ENCODE results near the gene SAFB. TPM values are rescaled to one million over a fixed set of nuclear protein-coding genes. Genes with fewer than 3 reads are reported as not detected.

SAFB gene
- total RNA-seq, 1 donor from 2014 or later: 127 TPM

DNA sequence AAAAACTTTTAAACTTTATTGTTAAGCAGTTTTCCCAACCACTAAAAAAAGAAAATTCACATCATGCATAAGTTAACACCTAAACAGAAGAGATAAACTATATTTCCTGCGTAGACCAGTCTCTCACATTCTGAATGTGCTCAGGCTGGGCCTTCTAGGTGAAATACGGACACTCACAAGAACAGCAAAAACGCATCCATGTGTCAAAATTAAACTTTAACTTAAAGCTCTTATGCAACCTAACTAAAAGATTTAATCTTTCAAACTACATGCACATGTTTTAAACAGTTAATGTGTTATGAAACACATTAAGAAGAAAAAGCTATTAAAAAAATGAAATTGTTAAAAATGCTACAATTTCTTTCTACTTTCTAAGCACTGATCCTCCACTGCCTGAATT is 2.9 kb upstream of the SAFB start:
- H3K27ac Mint-ChIP-seq: peak overlapping the region; percentile 100
- peaks cover 21% of the 10 kb centered on the region for H3K4me1 Mint-ChIP-seq (ENCODE audit: unreplicated experiment)
- peaks cover 20% of the 10 kb centered on the region for H3K36me3 Mint-ChIP-seq
- DNase-seq (ENCODE audit: extremely low spot score, unreplicated experiment): no peak
- no peaks in the 10 kb centered on the region for H3K9me3 Mint-ChIP-seq
- peak overlapping the region; percentile 100 for H3K4me3 Mint-ChIP-seq
- no peaks in the 10 kb centered on the region for H3K27me3 Mint-ChIP-seq
- TF ChIP-seq, protein P1, sequence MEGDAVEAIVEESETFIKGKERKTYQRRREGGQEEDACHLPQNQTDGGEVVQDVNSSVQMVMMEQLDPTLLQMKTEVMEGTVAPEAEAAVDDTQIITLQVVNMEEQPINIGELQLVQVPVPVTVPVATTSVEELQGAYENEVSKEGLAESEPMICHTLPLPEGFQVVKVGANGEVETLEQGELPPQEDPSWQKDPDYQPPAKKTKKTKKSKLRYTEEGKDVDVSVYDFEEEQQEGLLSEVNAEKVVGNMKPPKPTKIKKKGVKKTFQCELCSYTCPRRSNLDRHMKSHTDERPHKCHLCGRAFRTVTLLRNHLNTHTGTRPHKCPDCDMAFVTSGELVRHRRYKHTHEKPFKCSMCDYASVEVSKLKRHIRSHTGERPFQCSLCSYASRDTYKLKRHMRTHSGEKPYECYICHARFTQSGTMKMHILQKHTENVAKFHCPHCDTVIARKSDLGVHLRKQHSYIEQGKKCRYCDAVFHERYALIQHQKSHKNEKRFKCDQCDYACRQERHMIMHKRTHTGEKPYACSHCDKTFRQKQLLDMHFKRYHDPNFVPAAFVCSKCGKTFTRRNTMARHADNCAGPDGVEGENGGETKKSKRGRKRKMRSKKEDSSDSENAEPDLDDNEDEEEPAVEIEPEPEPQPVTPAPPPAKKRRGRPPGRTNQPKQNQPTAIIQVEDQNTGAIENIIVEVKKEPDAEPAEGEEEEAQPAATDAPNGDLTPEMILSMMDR (conservative IDR thresholded peaks at IDR 0.05): no peak

DNA sequence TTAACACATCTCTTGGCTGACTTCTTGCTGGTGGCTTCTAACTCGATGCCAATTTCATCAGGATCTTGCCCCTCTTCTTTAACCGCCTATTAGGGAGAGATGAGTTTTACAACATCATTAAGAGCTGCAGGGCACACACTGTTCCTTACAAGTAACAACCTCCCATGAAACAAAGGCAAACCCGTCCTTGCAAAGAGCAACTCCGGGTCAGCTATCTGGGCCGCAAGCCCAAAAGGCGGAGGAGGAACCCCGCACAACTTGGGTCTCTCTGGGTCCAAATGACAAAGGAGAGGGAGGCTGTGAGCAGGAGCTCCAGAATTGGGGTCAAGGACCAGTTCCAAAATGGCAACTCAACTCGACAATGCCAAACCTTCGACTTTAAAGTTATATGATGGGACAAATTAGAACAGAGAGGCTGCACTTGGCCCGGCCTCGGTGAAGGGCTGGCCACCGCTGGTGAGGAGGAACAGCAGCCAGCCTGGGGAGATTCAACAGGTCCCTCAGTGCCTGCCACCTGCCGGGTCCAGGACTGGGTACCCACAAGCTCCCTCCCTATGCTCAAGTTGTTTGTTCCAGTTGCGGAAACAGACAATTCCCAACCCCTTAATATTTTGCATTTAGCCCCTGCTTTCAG is 1.5 kb upstream of the SAFB start:
- Mint-ChIP-seq H3K27ac (peak overlapping the region; percentile 100), H3K27me3 (no peaks in the 10 kb centered on the region), H3K9me3 (no peaks in the 10 kb centered on the region), H3K4me3 (peak overlapping the region; percentile 100), H3K4me1 (ENCODE audit: unreplicated experiment) (peaks cover 35% of the 10 kb centered on the region), H3K36me3 (peaks cover 25% of the 10 kb centered on the region)
- TF ChIP-seq, protein P1 (conservative IDR thresholded peaks at IDR 0.05): no peak
- DNase-seq (ENCODE audit: extremely low spot score, unreplicated experiment): no peak

DNA sequence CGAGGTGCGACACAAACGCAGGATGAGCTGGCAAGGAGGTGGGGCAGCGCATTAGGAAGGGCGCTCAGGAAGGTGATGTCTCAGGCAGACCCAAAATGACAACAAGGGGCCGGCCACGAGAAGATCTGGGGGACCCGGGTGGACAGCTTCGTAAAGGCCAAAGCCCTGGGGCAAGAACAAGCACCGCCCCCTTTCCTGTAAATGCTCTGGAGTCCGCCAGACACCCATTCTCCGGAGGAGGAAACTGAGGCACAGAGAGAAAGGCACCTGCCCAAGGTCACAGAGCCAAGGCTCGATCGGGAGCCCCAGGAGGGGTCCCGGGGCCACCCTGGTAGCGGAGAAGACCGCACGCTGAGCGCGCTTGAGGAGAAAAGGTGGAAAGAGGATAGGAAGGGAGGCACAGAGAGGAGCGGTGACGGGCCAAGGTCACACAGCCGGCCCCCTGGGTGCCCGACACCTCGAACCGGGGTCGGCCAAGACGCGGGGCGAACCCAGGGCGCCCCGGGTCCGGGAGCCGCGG is 878 bp upstream of the SAFB start:
- DNase-seq (ENCODE audit: extremely low spot score, unreplicated experiment): no peak
- peak overlapping the region; percentile 100 for H3K27ac Mint-ChIP-seq
- H3K4me3 Mint-ChIP-seq: peak overlapping the region; percentile 100
- H3K36me3 Mint-ChIP-seq: peaks cover 28% of the 10 kb centered on the region
- TF ChIP-seq, protein P1 (conservative IDR thresholded peaks at IDR 0.05): no peak
- no peaks in the 10 kb centered on the region for H3K27me3 Mint-ChIP-seq
- H3K4me1 Mint-ChIP-seq (ENCODE audit: unreplicated experiment): peaks cover 38% of the 10 kb centered on the region
- no peaks in the 10 kb centered on the region for H3K9me3 Mint-ChIP-seq

DNA sequence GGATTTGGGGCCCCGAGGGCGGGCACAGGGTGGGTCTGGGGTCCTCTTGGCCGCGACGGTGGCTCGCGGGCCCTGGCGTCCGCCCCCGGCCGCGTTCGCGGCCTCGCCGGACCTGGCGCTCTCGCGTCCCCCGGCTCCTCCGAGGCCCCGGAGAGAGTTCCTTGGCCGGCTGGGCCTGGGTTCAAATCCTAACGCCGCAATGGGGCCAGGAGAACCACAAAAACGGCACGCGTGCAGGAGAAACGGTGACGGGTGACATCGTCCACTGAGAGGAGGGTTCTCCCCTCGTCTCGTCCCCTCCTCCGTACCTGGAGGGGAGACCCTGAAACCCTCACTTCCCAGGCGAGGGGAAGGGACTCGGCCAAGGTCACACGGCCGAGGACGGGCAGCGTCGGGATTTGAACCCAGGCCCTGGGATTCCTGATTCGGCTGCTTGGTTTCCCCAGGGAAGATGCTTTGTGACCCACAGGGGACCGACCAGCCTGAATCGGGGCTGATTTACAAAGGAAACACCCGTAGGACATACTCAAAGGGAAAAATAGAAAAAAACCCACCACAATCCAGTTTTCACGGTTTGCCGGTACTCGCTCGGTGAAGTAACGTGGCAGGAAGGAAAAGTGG is 624 bp downstream of the SAFB start:
- H3K4me3 Mint-ChIP-seq: peak overlapping the region; percentile 100
- no peaks in the 10 kb centered on the region for H3K27me3 Mint-ChIP-seq
- no peaks in the 10 kb centered on the region for H3K9me3 Mint-ChIP-seq
- TF ChIP-seq, protein P1 (conservative IDR thresholded peaks at IDR 0.05): no peak
- DNase-seq (ENCODE audit: extremely low spot score, unreplicated experiment): no peak
- peaks cover 33% of the 10 kb centered on the region for H3K36me3 Mint-ChIP-seq
- peaks cover 44% of the 10 kb centered on the region for H3K4me1 Mint-ChIP-seq (ENCODE audit: unreplicated experiment)
- H3K27ac Mint-ChIP-seq: peak overlapping the region; percentile 100

DNA sequence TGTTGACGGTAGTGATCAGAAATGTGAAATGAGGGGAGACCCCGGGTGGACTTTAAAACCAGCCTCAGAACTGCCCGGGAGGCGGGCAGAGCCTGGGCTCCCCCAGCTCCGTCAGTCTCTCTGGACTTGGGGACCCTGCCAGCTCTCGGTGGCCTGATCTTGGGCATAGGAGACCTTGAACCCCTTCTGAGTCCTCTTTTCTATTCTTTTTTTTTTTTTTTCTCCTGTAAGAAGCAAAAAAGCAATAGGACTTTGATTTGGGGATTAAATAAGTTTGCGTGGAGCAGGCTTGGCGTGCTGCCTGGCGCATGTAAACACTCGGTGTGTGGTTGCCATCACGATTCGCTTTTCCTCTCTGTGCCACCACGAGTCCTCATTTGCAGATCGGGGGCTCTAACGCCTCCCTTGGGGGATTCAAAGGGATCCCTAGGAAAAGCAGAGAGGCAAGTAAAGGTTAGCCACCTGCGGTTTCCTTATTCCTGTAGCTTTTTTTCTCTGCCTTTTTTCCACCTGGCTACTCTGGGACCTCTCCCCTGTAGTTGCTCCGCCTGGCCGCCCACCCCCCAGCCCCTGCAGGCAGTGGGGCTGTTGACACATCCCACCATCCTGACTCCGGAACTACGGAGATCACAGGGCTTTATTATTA is 1.3 kb downstream of the SAFB start:
- H3K36me3 Mint-ChIP-seq: peaks cover 36% of the 10 kb centered on the region
- peaks cover 44% of the 10 kb centered on the region for H3K4me1 Mint-ChIP-seq (ENCODE audit: unreplicated experiment)
- TF ChIP-seq, protein P1 (conservative IDR thresholded peaks at IDR 0.05): no peak
- no peak for DNase-seq (ENCODE audit: extremely low spot score, unreplicated experiment)
- no peaks in the 10 kb centered on the region for H3K27me3 Mint-ChIP-seq
- no peaks in the 10 kb centered on the region for H3K9me3 Mint-ChIP-seq
- H3K4me3 Mint-ChIP-seq: peak overlapping the region; percentile 100
- peak overlapping the region; percentile 100 for H3K27ac Mint-ChIP-seq

Data from type B pancreatic cell (in vitro differentiated cells).